H1 (cell line): ENCODE measurements around the gene CLIC1. TPM values are rescaled to one million over a fixed set of nuclear protein-coding genes. Genes with fewer than 3 reads are reported as not detected.

Experiments used
- CTCF ChIA-PET: fragments of 300-600 bp; sonication (Branson Sonifier 250); formaldehyde crosslinking; loops from one replicate; lab custom pipeline; 2021; ENCODE audit not compliant: partially characterized antibody; lab: Charles Lee
- POLR2A ChIA-PET: fragments of 300-600 bp; sonication (Branson Sonifier 250); formaldehyde crosslinking; loops from one replicate; lab custom pipeline; 2021; ENCODE audit warnings: inconsistent platforms; ENCODE audit not compliant: partially characterized antibody; lab: Charles Lee
- DNase-seq, 2 experiments: peaks; one replicate each; pipeline versions ENCODE4 v3.0.0 to v3.0.0-alpha.2; 2010 to 2022; ENCODE audit warnings: low spot score in 2 of 2, low read depth in 1 of 2, mixed read lengths in 1 of 2
- FAIRE-seq: peaks from 2 replicates; lab custom pipeline; 2011; peaks lifted over from hg19 to GRCh38; lab: Jason Lieb, UNC
- H2AFZ ChIP-seq: 2 replicates; pipeline ENCODE4 v1.8.1; 2012; ENCODE audit warnings: low read length, inconsistent platforms
- H2AK5ac ChIP-seq: 2 replicates; pipeline ENCODE4 v1.6.1; 2013; ENCODE audit warnings: low read depth, low read length
- H2BK120ac ChIP-seq: replicated peaks from 2 replicates; pipeline ENCODE3; 2013; ENCODE audit warnings: low read depth, low read length, inconsistent platforms
- H2BK12ac ChIP-seq: 2 replicates; pipeline ENCODE4 v1.6.1; 2013; ENCODE audit warnings: low read depth, low read length
- H2BK15ac ChIP-seq: 2 replicates; pipeline ENCODE4 v1.6.1; 2013; ENCODE audit warnings: low read length
- H2BK20ac ChIP-seq: 2 replicates; pipeline ENCODE4 v1.6.1; 2013; ENCODE audit warnings: low read length
- H2BK5ac ChIP-seq: 2 replicates; pipeline ENCODE4 v1.6.1; 2013; ENCODE audit warnings: low read depth, low read length
- H3K14ac ChIP-seq: 2 replicates; pipeline ENCODE4 v1.6.1; 2013; ENCODE audit warnings: inconsistent platforms; ENCODE audit not compliant: insufficient read length
- H3K18ac ChIP-seq: 2 replicates; pipeline ENCODE4 v1.6.1; 2013; ENCODE audit warnings: low read length; ENCODE audit errors: extremely low read depth
- H3K23ac ChIP-seq: 2 replicates; pipeline ENCODE4 v1.6.1; 2013; ENCODE audit warnings: inconsistent platforms; ENCODE audit not compliant: insufficient read length
- H3K23me2 ChIP-seq: 2 replicates; pipeline ENCODE4 v1.6.1; 2013; ENCODE audit warnings: low read depth, low read length
- H3K27ac ChIP-seq: 2 replicates; pipeline ENCODE4 v1.6.1; 2011; ENCODE audit warnings: low read depth, low read length, inconsistent platforms
- H3K27me3 ChIP-seq, 4 experiments: replicated peaks in 1 of 4; 1 replicate in 1 of 4; 2 replicates in 3 of 4; pipeline versions ENCODE4 v1.6.1 to v1.8.1; 2011 to 2013; ENCODE audit warnings: low read length in 3 of 4, mild to moderate bottlenecking in 3 of 4, inconsistent platforms in 2 of 4, mixed read lengths in 2 of 4, moderate library complexity in 1 of 4; ENCODE audit not compliant: control insufficient read depth in 3 of 4, insufficient read depth in 3 of 4; ENCODE audit errors: extremely low read depth in 1 of 4
- H3K36me3 ChIP-seq, 4 experiments: 2 replicates each; pipeline versions ENCODE4 v1.6.1 to v1.8.1; 2011 to 2013; ENCODE audit warnings: mild to moderate bottlenecking in 4 of 4, low read length in 3 of 4, moderate library complexity in 2 of 4, control low read depth in 1 of 4, inconsistent platforms in 1 of 4; ENCODE audit not compliant: insufficient read depth in 4 of 4, control insufficient read depth in 2 of 4
- H3K4ac ChIP-seq: replicated peaks from 2 replicates; pipeline ENCODE3; 2013; ENCODE audit warnings: low read length, low read depth, mixed read lengths, inconsistent platforms; ENCODE audit not compliant: insufficient read length
- H3K4me1 ChIP-seq, 4 experiments: replicated peaks in 1 of 4; 1 replicate in 1 of 4; 2 replicates in 3 of 4; pipeline versions ENCODE4 v1.6.1 to v1.8.1; 2011 to 2013; ENCODE audit warnings: low read length in 3 of 4, inconsistent platforms in 2 of 4, mixed read lengths in 1 of 4; ENCODE audit not compliant: insufficient read depth in 4 of 4, control insufficient read depth in 3 of 4
- H3K4me2 ChIP-seq, 2 experiments: 2 replicates each; pipeline versions ENCODE4 v1.6.1 to v1.8.1; 2011 to 2013; ENCODE audit warnings: low read depth in 2 of 2, low read length in 2 of 2, control low read depth in 1 of 2, inconsistent platforms in 1 of 2, mild to moderate bottlenecking in 1 of 2; ENCODE audit not compliant: insufficient read depth in 1 of 2
- H3K4me3 ChIP-seq, 4 experiments: fragments of 200-600, 300-600 bp in 1 of 4; sonication (generic), shearing (Covaris generic), sonication (Bioruptor Twin) in 1 of 4; 2 replicates each; pipeline versions ENCODE4 v1.5.1 to v1.8.1; 2011 to 2016; ENCODE audit warnings: low read length in 4 of 4, low read depth in 3 of 4, control low read depth in 2 of 4, inconsistent platforms in 2 of 4, mild to moderate bottlenecking in 2 of 4, mixed read lengths in 1 of 4, moderate library complexity in 1 of 4; ENCODE audit not compliant: insufficient read depth in 2 of 4; ENCODE audit errors: extremely low read depth in 1 of 4
- H3K56ac ChIP-seq: replicated peaks from 2 replicates; pipeline ENCODE3; 2013; ENCODE audit warnings: low read depth, mild to moderate bottlenecking, mixed read lengths, low read length, inconsistent platforms; ENCODE audit not compliant: insufficient read length
- H3K79me1 ChIP-seq: 2 replicates; pipeline ENCODE4 v1.6.1; 2013; ENCODE audit warnings: low read depth, low read length, control low read depth
- H3K79me2 ChIP-seq, 2 experiments: 2 replicates each; pipeline versions ENCODE4 v1.6.1 to v1.8.1; 2012 to 2013; ENCODE audit warnings: low read length in 2 of 2, mild to moderate bottlenecking in 2 of 2, inconsistent platforms in 1 of 2; ENCODE audit not compliant: insufficient read depth in 2 of 2, control insufficient read depth in 1 of 2
- H3K9ac ChIP-seq, 4 experiments: replicated peaks in 1 of 4; 1 replicate in 1 of 4; 2 replicates in 3 of 4; pipeline versions ENCODE4 v1.6.1 to v1.8.1; 2011 to 2013; ENCODE audit warnings: low read depth in 3 of 4, low read length in 3 of 4, control low read depth in 2 of 4, mild to moderate bottlenecking in 2 of 4, moderate library complexity in 2 of 4, inconsistent platforms in 1 of 4; ENCODE audit errors: extremely low read depth in 1 of 4
- H3K9me3 ChIP-seq, 2 experiments: 2 replicates each; pipeline versions ENCODE4 v1.6.1 to v1.8.1; 2012 to 2013; ENCODE audit warnings: mild to moderate bottlenecking in 2 of 2, moderate library complexity in 2 of 2, control low read depth in 1 of 2, inconsistent platforms in 1 of 2, low read depth in 1 of 2, low read length in 1 of 2, mixed read lengths in 1 of 2; ENCODE audit not compliant: insufficient read depth in 2 of 2
- H4K20me1 ChIP-seq, 2 experiments: replicated peaks in 1 of 2; 2 replicates each; pipeline versions ENCODE3 to v1.8.1; 2011 to 2013; ENCODE audit warnings: inconsistent platforms in 2 of 2, low read length in 2 of 2, mild to moderate bottlenecking in 1 of 2; ENCODE audit not compliant: insufficient read depth in 2 of 2, control insufficient read depth in 1 of 2
- H4K5ac ChIP-seq: 2 replicates; pipeline ENCODE4 v1.6.1; 2013; ENCODE audit warnings: low read length, low read depth, mixed read lengths, inconsistent platforms; ENCODE audit not compliant: insufficient read length
- H4K8ac ChIP-seq: 2 replicates; pipeline ENCODE4 v1.8.0; 2013; ENCODE audit warnings: mild to moderate bottlenecking, moderate library complexity, low read length, inconsistent platforms; ENCODE audit not compliant: insufficient read depth; ENCODE audit errors: extremely low read depth
- H4K91ac ChIP-seq: replicated peaks from 2 replicates; pipeline ENCODE3; 2013; ENCODE audit warnings: low read length, mixed read lengths, inconsistent platforms; ENCODE audit not compliant: insufficient read length
- BRCA1 ChIP-seq: IDR thresholded peaks from 2 replicates; pipeline ENCODE4 v1.6.1; 2012; ENCODE audit warnings: low read depth, low read length, improper control_type of control experiment
- GTF2F1 ChIP-seq: IDR thresholded peaks from 2 replicates; pipeline ENCODE4 v1.6.1; 2012; ENCODE audit warnings: low read depth, low read length, improper control_type of control experiment, borderline replicate concordance
- YY1 ChIP-seq: IDR thresholded peaks from 2 replicates; pipeline ENCODE4 v1.6.1; 2011; ENCODE audit warnings: low read depth, mild to moderate bottlenecking, low read length
- WGBS, 2 experiments: shearing (Covaris generic) in 1 of 2; methylation state at CpG; one replicate each; pipeline versions ENCODE4 v1.1.6 to v1.1.7; 2013 to 2015; ENCODE audit warnings: low lambda C conversion rate in 2 of 2, mixed read lengths in 2 of 2, inconsistent platforms in 1 of 2, low coverage in 1 of 2, missing lambda C conversion rate in 1 of 2; ENCODE audit not compliant: insufficient replicate concordance in 2 of 2, insufficient coverage in 1 of 2, insufficient read length in 1 of 2; ENCODE audit errors: extremely low coverage in 1 of 2, missing lambda C conversion rate in 1 of 2; 5-methylcytosine and 5-hydroxymethylcytosine counted together
- polyA plus RNA-seq, 7 experiments: library from polyadenylated mRNA; depleted of rRNA in 3 of 7; stranded (reverse) in 5 of 7; unstranded in 2 of 7; fragments of >200 nt in 5 of 7; fragments of 200-250 nt in 2 of 7; gene quantifications; 1 replicate in 5 of 7; 2 replicates in 1 of 7; 4 replicates in 1 of 7; pipeline versions ENCODE4 v1.2.1 to v1.2.3, GENCODE V29; 2011 to 2013; ENCODE audit warnings: missing spikeins in 2 of 7, mixed read lengths in 2 of 7
- total RNA-seq: library from RNA; stranded (reverse); fragmentation: NEBNext Ultra II Directional; extraction: Animal tissue kit (Norgen Biotek cat#: 25700); gene quantifications from 2 replicates; pipeline ENCODE4 v1.2.1, GENCODE V29; 2021

Gene CLIC1
- total and polyA plus RNA-seq, 2 of the 8 experiments (the other 6 are each of a cell fraction or from before 2014, with no cell fraction given), result 250 to 277 TPM

- Histone ChIP-seq H3K4me2 (no peak overlapping the region), H3K4ac (no peak overlapping the region), H3K4me1 (peaks cover 0 to 7% (median 3%) of the 10 kb centered on the region in 4 experiments; a peak in 4 of 7 replicates), H2BK12ac (0 out of 2 replicates have a peak overlapping the region, but pooled peaks have one; percentile 27), H3K36me3 (peaks cover under 1 to 20% (median 14%) of the 10 kb centered on the region in 4 experiments; a peak in 6 of 8 replicates), H2BK20ac (no peak overlapping the region), H3K9me3 (no peaks in the 10 kb centered on the region), H4K20me1 (no peaks in the 10 kb centered on the region), H2AK5ac (no peak overlapping the region), H2BK15ac (no peak overlapping the region), H3K9ac (no peak overlapping the region), H3K23ac (no peak overlapping the region), H3K79me1 (no peaks in the 10 kb centered on the region), H3K23me2 (no peaks in the 10 kb centered on the region), H2BK120ac (no peak overlapping the region), H4K5ac (no peak overlapping the region), H3K27ac (no peak overlapping the region), H3K18ac (no peak overlapping the region), H3K4me3 (no peak overlapping the region), H2AFZ (no peak overlapping the region), H3K14ac (no peak overlapping the region), H2BK5ac (no peak overlapping the region), H4K8ac (no peak overlapping the region; the same call in 1 of the 2 replicates), H3K27me3 (no peaks in the 10 kb centered on the region), H3K56ac (no peak overlapping the region), H3K79me2 (no peaks in the 10 kb centered on the region), H4K91ac (no peak overlapping the region)
- DNase-seq (no peak), FAIRE-seq (no peak)
- POLR2A ChIA-PET, result interaction anchor here (0.6 to 10.7 kb wide), 21 partner anchors 9 to 307 kb away, joined by 3 to 85 read pairs (median 4); partner anchors contain the start of genes C6orf47, DXO, GPANK1 and HSPA1A
- 97% methylated on average over 2 of the region's 4 CpGs; no CpG with 5 or more reads in 1 of the 2 experiments for WGBS, 2 experiments
- CTCF ChIA-PET, result interaction anchor here (0.7 to 14.4 kb wide), 10 partner anchors 9 to 229 kb away, joined by 3 to 228 read pairs (median 4); partner anchors contain the start of genes ATP6V1G2, DDAH2, LY6G6D and MPIG6B
- TF ChIP-seq BRCA1 (no peak), YY1 (no peak), GTF2F1 (no peak)
Measured at GRCh38 chr6:31775184-31775583, 38.9 kb upstream of the CLIC1 start.
